NCI-H128 (cell line): ENCODE measurements around the gene STOX2.

Experiments used
- DNase-seq: peaks from one replicate; lab custom pipeline; 2025; ENCODE audit not compliant: unreplicated experiment; lab: John Stamatoyannopoulos, UW

STOX2 gene

GRCh38 chr4:183888564-183888963 lies 16.5 kb upstream of the STOX2 start:
- no peak for DNase-seq

DNA sequence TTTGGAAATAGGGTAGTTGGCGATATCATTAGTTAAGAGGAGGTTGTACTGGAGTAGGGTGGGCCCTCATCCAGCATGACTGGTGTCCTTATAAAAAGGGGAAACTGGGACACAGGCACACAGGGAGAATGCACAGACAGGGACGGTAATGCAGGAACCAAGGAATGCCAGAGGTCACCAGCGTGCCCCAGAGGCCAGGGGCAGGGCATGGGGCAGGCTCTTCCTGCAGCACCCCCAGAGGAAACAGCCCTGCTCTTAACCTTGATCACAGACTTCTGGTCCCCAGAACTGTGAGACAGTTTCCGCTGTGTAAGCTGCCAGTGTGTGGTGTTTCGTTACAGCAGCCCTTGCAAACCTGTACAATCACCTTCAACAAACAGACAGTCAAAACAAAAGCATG lies 15.9 kb upstream of the STOX2 start:
- DNase-seq: no peak

GRCh38 chr4:183897193-183897592 lies 7.9 kb upstream of the STOX2 start:
- no peak for DNase-seq

DNA sequence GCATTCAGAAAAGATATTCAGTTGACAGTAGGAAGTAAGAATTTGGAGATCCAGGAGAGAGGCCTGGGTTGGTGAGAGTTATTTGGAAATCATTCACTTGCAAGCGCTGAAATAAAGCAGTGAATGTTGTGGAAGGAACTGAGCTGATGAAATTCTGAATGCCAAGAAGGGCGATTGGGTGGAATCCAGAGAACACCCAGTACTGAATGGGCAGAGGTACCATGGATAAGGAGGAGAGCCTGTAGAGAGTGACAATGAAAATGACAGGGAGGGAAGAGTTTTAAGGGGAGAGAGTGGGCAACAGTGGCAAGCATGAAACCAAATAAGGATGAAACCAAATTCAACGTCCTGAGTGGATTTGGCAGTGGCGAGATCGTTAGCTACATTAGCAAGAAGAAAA lies 6.7 kb upstream of the STOX2 start:
- no peak for DNase-seq

- DNase-seq: no peak
These were observed 1.9 kb upstream of the STOX2 start for GRCh38 chr4:183903021-183903760.

DNA sequence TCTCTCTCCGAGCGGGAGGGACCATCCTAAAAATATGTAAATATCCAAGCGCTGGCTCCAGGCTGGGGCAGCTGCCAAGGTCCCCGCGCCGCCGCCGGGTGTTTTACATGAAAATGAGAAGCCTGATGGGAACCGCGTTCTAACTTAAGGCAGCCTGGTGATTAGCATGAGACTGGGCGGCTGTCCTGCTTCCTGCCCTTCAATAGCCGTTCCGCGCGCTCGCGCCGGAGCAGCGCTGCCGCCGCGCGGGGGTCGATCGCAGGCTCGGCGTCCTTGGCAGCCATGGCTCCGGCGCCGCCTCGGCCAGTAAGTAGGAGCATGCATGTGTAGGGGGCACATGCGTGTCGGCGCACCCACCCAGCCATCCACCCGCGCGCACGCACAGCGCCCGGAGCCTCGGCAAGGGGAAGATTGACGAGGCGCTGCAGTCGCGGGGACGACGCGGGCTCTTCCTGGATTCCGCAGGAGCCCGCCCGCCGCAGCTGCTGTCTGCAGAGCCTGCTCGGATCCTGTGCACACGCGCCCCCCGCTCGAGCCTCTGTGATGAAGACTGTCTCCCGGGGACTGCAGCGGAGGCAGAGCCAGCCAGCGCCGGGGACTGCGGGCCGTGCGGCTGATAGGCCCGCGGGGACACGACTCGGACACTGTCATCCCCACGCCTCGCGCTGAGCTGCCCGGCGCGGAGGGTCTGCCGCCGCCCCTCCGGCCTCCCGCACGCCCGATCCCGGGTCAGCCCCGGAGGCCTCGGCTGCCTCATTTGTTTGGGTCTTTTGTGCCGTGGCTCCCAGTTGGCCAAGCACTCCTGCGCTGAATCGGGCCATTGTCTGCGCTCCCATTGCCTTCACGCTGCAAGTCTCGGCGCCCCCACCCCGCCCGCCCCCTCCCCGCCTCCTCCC lies 734 bp downstream of the STOX2 start:
- DNase-seq: no peak

DNA sequence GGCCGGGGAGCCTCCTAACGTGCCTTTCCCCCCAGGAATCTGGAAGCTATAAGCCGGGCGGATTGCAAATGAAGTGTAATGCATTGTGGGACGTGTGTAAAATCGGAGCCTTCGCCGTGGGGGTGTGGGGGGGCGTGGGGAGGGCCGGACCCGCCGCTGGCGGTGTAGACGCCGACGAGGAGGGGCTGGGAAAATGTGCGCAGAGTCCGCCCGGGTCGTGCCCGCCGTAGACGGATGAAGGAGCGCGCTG lies 1.3 kb downstream of the STOX2 start:
- no peak for DNase-seq

DNA sequence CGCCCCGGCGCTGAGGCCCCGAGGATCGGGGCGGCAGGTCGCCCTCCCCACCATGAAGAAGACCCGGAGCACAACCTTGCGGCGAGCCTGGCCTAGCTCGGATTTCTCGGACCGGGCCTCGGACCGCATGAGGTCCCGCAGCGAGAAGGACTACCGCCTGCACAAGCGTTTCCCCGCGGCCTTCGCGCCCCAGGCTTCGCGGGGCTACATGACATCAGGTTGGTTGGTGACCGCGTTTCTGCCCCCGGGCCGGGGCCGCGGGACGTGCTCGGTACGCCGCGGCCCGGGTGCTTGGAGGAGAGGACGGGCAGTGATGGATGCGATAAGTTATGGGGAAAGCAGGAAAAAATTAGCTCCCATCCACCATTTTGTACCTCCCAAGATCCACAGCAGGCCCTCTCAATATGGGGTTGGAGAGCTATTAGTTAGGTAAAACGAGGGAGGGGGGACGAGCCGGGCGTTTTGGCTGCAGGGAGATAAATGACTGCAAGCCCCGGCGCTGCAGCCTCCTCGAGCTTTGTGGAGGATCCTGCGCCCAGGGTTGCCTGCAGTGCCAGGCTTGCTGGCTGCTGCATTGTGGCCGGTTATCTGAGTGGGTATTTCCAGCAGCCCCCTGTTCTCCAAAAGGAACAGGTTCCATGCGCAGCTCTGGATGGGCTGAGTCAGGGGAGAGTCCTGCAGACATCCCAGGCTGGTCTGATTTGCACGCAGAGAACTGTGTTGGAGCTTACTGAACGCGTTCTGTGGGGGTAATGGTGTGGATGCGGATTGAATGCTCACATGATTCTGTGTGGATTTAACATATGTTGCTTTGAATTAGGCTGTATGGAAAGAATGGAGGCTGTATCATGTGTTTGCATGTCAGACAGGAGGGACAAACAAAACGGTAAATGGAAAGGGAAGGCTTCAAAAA lies 1.9 kb downstream of the STOX2 start:
- DNase-seq: no peak

DNA sequence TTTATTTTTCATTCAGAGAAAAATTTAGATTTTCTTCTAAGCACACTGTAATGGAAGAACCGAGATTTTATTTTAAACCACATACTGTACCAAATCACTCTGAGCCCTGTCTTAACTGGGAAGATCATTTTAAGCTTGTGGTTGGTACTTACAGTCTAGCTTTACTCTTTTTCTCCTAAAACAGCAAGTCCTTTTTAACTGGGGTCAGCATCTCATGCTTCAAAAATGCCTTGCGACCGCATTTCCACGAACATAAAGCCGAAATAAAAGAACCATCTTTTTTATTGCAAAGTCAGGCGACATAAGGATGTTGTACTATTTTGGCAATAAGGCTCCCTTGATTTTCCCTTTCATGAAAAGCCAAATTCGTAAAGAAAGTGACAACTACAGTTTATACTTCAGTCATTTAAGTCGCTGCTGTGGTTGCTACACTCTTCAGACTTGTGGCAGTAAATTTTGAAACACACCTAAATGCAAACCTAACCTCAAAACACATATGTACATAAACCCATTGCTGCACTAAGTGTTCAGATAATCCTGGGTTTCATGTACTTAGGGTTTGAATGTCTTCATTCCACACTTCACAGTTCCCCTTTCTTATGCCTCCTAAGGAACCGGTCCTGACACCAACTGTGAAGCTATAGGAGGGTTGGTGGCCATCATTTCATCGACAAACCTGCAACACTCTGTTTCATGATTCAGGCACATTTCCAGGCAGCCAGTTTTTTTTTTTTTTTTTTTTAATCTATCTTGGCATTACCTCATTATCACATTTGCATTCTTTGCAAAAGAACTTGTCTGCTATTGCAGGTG lies 3.0 kb downstream of the STOX2 start:
- DNase-seq: no peak

DNA sequence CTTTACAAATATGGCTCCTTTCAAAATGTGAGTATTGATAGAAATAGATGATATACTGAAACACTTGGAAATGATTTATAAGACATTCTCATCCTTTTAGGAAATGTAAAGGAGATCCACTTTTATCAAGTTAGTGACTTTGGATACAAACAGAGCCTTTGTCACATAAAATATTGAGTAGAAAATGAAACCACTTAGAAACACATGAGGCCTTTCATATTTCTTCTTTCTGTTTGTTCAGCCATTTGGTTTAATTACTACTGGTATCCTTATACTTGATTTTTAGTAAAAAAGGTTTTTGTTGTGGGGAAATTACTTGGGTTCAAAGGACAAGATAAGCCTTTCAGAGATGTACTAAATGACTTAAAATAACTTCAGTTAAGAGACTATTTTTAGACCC lies 4.1 kb downstream of the STOX2 start:
- DNase-seq: no peak

DNA sequence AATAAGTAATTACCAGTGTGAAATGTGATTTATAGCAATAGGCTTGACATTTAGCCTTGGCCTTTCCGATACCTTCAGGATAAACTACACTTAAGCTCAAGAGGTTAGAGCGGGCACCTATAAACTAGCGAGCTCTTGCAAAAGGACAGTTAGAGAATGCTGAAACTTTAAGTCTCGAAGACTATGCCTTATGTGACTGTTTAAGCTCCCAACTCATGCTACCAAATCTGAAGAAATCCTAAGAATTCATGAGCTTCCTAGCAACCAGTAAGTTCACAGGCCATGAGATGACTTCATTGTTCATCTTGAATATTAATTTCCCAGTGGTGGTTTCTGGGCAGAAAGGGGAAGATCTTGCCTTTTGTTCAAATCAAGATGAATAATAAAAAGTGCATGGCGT lies 4.7 kb downstream of the STOX2 start:
- no peak for DNase-seq

DNA sequence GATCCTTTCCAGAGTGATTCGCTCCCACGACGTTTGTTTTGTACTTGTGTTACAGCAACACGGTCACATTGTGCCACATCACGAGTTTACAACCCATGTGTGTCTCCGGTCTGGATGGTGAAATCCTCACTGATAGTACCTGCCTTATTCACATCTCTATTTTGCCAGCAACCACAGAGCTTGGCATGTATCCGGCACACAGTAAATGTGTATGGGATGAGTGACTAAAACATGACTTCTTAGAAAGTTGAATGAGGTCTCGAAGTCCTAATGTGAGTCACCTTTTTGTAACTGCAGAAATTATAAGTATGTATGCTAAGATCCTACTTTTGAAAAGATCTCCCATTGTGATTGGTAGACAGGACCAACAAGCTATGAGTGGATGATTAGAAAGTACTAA lies 7.5 kb downstream of the STOX2 start:
- DNase-seq: no peak

DNA sequence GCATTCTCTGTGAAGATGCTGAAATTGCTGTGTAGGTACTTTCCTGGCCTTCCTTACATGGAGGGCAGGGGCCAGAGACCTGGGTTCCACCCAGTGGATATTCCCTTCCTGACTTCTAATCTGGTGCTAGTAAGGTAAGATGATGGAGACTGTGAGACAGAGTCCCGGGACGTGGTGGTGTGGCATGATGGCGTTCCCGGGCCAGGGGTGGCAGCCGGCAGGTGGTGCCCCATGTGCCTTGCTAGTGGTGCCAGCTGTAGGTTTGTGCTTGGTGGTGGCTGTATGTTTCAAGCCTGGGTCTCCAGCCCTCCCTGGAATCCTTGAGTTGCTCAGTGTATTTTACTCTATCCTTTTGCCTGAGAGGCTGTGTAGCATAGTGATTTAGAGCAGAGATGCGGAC lies 10.9 kb downstream of the STOX2 start:
- DNase-seq: no peak

DNA sequence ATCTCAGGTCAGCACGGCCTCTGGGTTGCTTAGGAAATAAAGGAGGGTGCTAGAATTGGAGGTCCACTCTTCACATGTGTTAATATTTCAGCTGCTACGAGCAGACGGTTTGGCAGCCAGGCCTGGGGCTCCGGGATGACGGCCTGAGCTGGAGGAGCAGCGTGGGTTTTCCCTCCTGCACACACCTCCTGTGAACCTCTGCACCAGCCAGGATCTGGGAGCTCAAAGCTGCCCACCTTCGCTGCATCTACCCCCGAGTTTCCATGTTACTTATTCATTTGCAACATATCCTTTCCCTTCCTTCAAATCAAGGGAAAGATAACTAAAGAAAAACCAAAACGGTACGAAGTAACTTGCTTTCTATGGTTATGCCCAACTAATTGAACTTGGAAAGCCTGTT lies 13.6 kb downstream of the STOX2 start:
- no peak for DNase-seq

- no peak for DNase-seq
These were observed 14.0 kb downstream of the STOX2 start for GRCh38 chr4:183919141-183919540.

GRCh38 chr4:183920512-183920911 lies 15.4 kb downstream of the STOX2 start:
- no peak for DNase-seq

DNA sequence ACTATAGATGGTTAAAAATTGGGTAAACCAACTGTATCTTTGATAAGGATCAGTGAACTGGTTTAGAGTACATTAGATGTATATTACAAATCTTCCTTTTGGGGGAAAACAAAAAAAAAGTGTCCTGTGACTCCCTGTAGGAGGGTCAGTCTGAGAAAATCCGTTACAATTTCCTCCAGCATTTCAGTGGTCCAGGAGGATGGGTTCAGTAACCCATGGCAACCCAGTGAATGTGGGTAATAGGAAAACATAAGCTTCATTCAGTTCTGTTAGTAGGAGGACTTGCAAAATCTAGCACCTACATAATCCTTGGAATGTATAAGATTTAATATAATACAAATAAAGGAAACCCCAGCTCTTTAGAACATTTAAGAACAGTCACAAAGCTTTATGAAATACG lies 16.2 kb downstream of the STOX2 start:
- no peak for DNase-seq

GRCh38 chr4:183924362-183925044 lies 19.4 kb downstream of the STOX2 start:
- DNase-seq: no peak

DNA sequence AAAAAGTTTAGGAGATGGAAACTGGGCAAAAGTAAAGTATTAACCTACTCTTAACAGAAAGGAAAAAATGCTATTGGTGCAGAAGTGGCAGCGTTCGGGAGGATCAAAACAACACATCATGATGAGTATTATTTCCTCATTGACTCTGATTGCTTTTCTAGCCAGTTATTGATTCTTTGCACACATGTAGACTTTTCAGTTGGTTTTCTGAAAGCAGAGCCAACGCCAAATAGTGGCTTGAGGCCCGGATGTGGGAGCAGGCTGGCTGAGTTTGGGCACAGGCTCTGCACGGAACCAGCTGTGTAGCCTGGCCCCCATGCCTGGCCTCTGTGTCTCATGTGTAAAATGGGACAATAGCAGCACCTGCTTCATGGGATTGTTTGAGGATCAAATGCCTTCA lies 21.8 kb downstream of the STOX2 start:
- no peak for DNase-seq

DNA sequence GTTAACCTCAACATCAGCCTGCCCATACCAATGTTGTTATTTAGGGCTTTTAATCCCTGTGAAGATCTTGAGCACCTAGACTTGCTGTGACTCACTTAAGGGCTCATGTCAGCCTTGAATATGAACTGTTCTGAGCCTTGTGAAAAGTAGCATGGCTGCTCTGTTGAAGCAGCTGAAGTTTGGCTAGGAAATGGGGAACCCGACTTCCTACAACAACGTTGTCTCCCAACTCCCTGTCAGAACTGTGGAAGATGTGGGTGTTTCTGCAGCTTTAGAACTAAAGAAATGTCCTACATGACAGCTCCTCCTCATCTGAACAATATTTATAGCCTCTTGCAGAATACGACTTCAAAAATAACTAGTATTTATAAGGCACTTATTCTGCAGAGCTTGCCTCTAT lies 27.5 kb downstream of the STOX2 start:
- no peak for DNase-seq
